ENCODE results near the gene CELA3B.
"Not testable (repeated sequence)": the region's sequence is repeated elsewhere in the genome, so short reads cannot be mapped to it uniquely, and the experiment has no call there.

The CELA3B gene

GRCh38 chr1:21976703-21977239 is at the start of gene CELA3B:
Gene CELA3B, plus strand, starts transcription at chr1:21977022. Its CDS starts 18 bp downstream, at chr1:21977040.
- not testable (repeated sequence) for DNase-seq (ENCODE audit: low read depth, low spot score)

GRCh38 chr1:21927533-21928237 is 49.1 kb upstream of the CELA3B start:
- DNase-seq (ENCODE audit: low read depth, low spot score), result no peak

- DNase-seq (ENCODE audit: low read depth, low spot score), result no peak
These were observed 46.7 kb upstream of the CELA3B start for GRCh38 chr1:21930080-21930571.

GRCh38 chr1:21930629-21931170 is 46.1 kb upstream of the CELA3B start:
- no peak for DNase-seq (ENCODE audit: low read depth, low spot score)

GRCh38 chr1:21931171-21932093 is 45.4 kb upstream of the CELA3B start:
- no peak for DNase-seq (ENCODE audit: low read depth, low spot score)

- no peak for DNase-seq (ENCODE audit: low read depth, low spot score)
These were observed 44.7 kb upstream of the CELA3B start for GRCh38 chr1:21932127-21932526.

GRCh38 chr1:21933397-21934248 is 43.2 kb upstream of the CELA3B start:
- no peak for DNase-seq (ENCODE audit: low read depth, low spot score)

- DNase-seq (ENCODE audit: low read depth, low spot score), result no peak
These were observed 41.4 kb upstream of the CELA3B start for GRCh38 chr1:21935393-21935804.

- DNase-seq (ENCODE audit: low read depth, low spot score), result no peak
These were observed 40.9 kb upstream of the CELA3B start for GRCh38 chr1:21935891-21936365.

GRCh38 chr1:21936366-21937031 is 40.3 kb upstream of the CELA3B start:
- no peak for DNase-seq (ENCODE audit: low read depth, low spot score)

- no peak for DNase-seq (ENCODE audit: low read depth, low spot score)
These were observed 39.8 kb upstream of the CELA3B start, which contains the start of gene HSPG2 for GRCh38 chr1:21937034-21937371. Gene HSPG2, minus strand, starts transcription at chr1:21937310. Its CDS starts 93 bp downstream, at chr1:21937217.

GRCh38 chr1:21937372-21938121 is 39.3 kb upstream of the CELA3B start:
- DNase-seq (ENCODE audit: low read depth, low spot score), result peak; percentile 28

- no peak for DNase-seq (ENCODE audit: low read depth, low spot score)
These were observed 37.9 kb upstream of the CELA3B start for GRCh38 chr1:21938732-21939538.

GRCh38 chr1:21939650-21940374 is 37.0 kb upstream of the CELA3B start:
- no peak for DNase-seq (ENCODE audit: low read depth, low spot score)

- no peak for DNase-seq (ENCODE audit: low read depth, low spot score)
These were observed 36.3 kb upstream of the CELA3B start for GRCh38 chr1:21940492-21940891.

- no peak for DNase-seq (ENCODE audit: low read depth, low spot score)
These were observed 35.5 kb upstream of the CELA3B start for GRCh38 chr1:21941370-21941769.

GRCh38 chr1:21942464-21942863 is 34.4 kb upstream of the CELA3B start:
- DNase-seq (ENCODE audit: low read depth, low spot score), result no peak

All from activated CD4-positive, CD25-positive, alpha-beta regulatory T cell treated with anti-CD3 and anti-CD28 coated beads, Interleukin-2, amount 50 U/mL, for 16 hours (primary cell).